Activated CD8-positive, alpha-beta memory T cell treated with anti-CD3 and anti-CD28 coated beads, Interleukin-2, amount 10 ng/mL, durations not matched to agents 7 days and 5 days (primary cell): ENCODE measurements around the gene LRRC28. TPM values are rescaled to one million over a fixed set of nuclear protein-coding genes. Genes with fewer than 3 reads are reported as not detected.
"Not testable (repeated sequence)": the region's sequence is repeated elsewhere in the genome, so short reads cannot be mapped to it uniquely, and the experiment has no call there.

ENCODE experiments used
- ATAC-seq: fragments of 150-1000 bp; cut with Tn5 transposase; one replicate; pipeline ENCODE4 v1.10.0; 2021; ENCODE audit warnings: moderate library complexity
- CTCF ChIA-PET: fragments of 350-600 bp; sonication (Branson Sonifier 250); formaldehyde crosslinking; loops from one replicate; lab custom pipeline; 2021; ENCODE audit warnings: antibody characterized with exemption; lab: Charles Lee
- DNase-seq: peaks from one replicate; pipeline ENCODE4 v3.0.0-alpha.2; 2020
- H3K27ac Mint-ChIP-seq: one replicate; pipeline ENCODE4 v1.8.0; 2021; ENCODE audit warnings: mild to moderate bottlenecking, mixed read lengths
- H3K27me3 Mint-ChIP-seq: one replicate; pipeline ENCODE4 v1.8.0; 2021; ENCODE audit warnings: mixed read lengths
- H3K36me3 Mint-ChIP-seq: one replicate; pipeline ENCODE4 v1.8.0; 2021; ENCODE audit warnings: mild to moderate bottlenecking, mixed read lengths
- H3K4me1 Mint-ChIP-seq: one replicate; pipeline ENCODE4 v1.8.0; 2021; ENCODE audit warnings: mixed read lengths
- H3K4me3 Mint-ChIP-seq: one replicate; pipeline ENCODE4 v1.8.0; 2021; ENCODE audit warnings: mild to moderate bottlenecking, moderate library complexity, mixed read lengths
- H3K9me3 Mint-ChIP-seq: one replicate; pipeline ENCODE4 v1.8.0; 2022; ENCODE audit warnings: low read depth, mixed read lengths
- total RNA-seq, 2 experiments: library from RNA; stranded (reverse); gene quantifications; one replicate each; pipeline ENCODE4 v1.2.3, GENCODE V29; 2021

LRRC28 gene
- total RNA-seq, 2 experiments from 2014 or later, result 21.2 to 21.7 TPM

DNA sequence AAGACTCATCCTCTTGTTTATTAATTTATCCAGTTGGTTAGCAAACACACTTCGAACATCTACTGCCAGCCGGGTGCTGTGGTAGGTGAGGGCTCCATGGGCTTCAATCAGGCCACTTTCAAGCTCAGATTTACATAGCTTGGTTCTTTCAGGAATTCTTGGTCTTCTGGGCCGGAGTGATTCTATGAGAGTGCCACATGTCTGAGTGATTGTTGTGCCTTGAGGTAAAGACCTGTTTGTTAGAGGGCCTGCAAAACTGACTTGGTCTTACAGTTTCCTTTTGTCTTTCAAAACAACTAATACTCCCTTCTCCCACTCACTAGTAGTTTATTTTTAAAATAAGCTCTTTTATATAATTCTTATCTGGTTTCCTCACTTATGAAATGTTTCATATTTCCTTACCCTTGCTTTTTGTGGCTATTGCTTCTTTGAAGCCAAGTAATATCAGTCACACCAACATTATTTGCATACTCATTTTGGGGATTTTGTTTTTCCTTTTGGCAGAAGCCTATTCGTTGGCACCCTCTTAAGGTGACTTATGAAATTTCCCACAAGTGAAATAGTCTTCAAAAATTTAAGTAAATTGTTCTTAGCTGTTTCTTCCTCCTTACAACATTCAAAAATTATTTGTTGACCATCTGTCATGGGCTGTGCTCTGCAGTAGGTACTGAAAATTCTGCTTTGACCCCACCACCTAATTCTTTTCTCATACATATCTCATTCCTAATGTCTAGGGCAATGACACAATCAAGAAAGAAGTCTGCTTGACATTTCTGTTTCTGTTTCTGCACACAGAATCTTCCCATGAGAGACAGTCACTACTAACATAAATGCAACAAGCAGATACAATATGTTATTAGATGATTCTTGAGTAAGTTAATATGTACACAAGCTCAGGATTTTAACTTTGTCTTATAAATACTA is 120.2 kb downstream of the LRRC28 start:
- DNase-seq (no peak), ATAC-seq (no peak)
- H3K4me3 Mint-ChIP-seq, result no peak overlapping the region
- CTCF ChIA-PET, result interaction anchor here (1.0 to 1.6 kb wide), 5 partner anchors 11 to 330 kb away, joined by 3 to 5 read pairs (median 3); no protein-coding TSS in a partner anchor
- H3K36me3 Mint-ChIP-seq, result peaks cover 41% of the 10 kb centered on the region
- no peaks in the 10 kb centered on the region for H3K27me3 Mint-ChIP-seq
- H3K9me3 Mint-ChIP-seq, result peaks cover 9% of the 10 kb centered on the region
- H3K4me1 Mint-ChIP-seq, result peaks cover 20% of the 10 kb centered on the region
- peak overlapping the region; percentile 22 for H3K27ac Mint-ChIP-seq

DNA sequence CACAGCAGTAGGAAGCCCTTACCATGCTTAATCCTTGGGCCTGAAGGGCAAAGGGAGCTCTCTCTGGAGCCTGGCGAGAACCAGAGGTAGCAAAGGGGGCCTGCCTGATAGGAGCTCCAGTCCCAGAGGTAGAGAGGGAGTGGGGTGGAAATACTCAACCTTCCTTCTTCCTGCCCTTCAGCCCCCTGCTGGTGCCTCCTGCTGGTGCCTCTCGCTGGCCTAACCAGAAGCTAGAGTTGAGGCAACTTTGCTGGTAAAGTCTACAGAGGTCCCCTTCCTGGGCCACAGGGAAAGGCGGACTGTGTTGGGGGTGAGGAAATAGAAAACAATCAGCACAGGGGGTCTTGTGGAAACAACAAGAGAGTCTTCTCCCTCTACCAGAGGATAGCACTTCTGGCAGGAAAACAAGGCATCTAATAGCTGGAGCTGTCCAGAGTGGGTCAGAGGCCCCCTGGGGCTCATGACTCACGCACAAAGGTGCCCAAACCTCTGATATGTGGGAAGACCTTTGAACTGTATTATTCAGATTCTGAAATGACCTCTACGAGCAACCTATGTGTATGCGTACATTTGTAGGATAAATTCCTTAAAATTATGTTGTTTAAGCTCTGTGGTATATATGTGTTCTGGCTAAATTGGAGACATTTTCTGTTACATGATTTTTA is 133.9 kb downstream of the LRRC28 start:
- Mint-ChIP-seq H3K9me3 (peaks cover 2% of the 10 kb centered on the region), H3K27me3 (no peaks in the 10 kb centered on the region), H3K27ac (no peak overlapping the region), H3K4me1 (peaks cover 5% of the 10 kb centered on the region), H3K36me3 (peaks cover 17% of the 10 kb centered on the region), H3K4me3 (no peak overlapping the region)
- ATAC-seq (no peak), DNase-seq (no peak)
- CTCF ChIA-PET, result interaction anchor here (1.1 kb wide), 2 partner anchors 13 to 1255 kb away, joined by 4 to 5 read pairs; no protein-coding TSS in a partner anchor

DNA sequence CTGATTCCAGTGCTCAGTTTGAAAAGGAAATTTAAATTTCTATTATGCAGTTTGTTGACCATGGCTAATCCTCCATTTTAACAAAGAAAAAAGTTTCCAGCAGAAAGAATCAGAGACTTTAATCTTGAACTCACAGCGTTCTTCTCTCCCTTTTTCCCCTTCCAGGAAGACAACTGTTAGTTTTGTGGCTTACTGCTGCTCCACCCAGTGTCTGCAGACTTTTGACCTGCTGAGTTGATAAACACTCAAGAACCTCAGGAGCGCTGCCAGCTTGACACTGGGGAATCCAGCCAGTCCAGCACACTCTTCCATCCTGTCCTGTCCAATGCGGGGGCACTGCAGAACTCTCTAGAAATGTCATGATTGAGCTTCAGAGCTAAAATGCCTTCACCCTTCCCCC is 134.6 kb downstream of the LRRC28 start:
- H3K27me3 Mint-ChIP-seq, result no peaks in the 10 kb centered on the region
- H3K36me3 Mint-ChIP-seq, result peaks cover 17% of the 10 kb centered on the region
- peaks cover 5% of the 10 kb centered on the region for H3K4me1 Mint-ChIP-seq
- no peak overlapping the region for H3K27ac Mint-ChIP-seq
- peaks cover 2% of the 10 kb centered on the region for H3K9me3 Mint-ChIP-seq
- CTCF ChIA-PET, result interaction anchor here (1.1 kb wide), 1 partner anchor 1254 kb away, joined by 5 read pairs; no protein-coding TSS in a partner anchor
- no peak for ATAC-seq
- no peak overlapping the region for H3K4me3 Mint-ChIP-seq
- DNase-seq, result no peak

DNA sequence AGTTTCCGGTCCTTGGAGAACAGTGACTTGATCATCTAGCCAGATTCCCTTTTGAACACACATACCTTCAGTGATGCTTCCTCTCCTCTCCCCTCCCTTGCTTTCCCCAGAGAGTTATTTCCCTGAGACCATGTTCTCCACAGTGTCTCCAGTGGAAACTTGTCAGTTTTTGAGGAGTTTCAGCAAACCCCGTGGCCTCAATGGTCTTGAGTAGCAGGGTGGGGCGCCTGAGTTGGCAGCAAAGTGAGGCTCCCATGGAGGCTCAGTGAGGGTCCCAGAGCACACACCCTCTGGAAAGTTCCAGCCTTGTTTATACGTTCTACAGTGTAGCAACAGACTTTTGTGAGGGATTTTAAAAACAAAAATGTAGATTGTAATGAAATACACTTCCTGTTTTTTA is 135.1 kb downstream of the LRRC28 start:
- CTCF ChIA-PET, result no interaction called here
- Mint-ChIP-seq H3K4me1 (peaks cover 5% of the 10 kb centered on the region), H3K27me3 (no peaks in the 10 kb centered on the region), H3K9me3 (no peaks in the 10 kb centered on the region), H3K27ac (no peak overlapping the region), H3K36me3 (peaks cover 16% of the 10 kb centered on the region), H3K4me3 (no peak overlapping the region)
- no peak for ATAC-seq
- no peak for DNase-seq

- Mint-ChIP-seq H3K27me3 (no peaks in the 10 kb centered on the region), H3K4me3 (no peak overlapping the region), H3K4me1 (peaks cover 5% of the 10 kb centered on the region), H3K36me3 (peaks cover 15% of the 10 kb centered on the region), H3K9me3 (peaks cover 5% of the 10 kb centered on the region), H3K27ac (no peak overlapping the region)
- ATAC-seq (no peak), DNase-seq (no peak)
- CTCF ChIA-PET, result no interaction called here
Measured at GRCh38 chr15:99387421-99388168, 136.3 kb downstream of the LRRC28 start.

DNA sequence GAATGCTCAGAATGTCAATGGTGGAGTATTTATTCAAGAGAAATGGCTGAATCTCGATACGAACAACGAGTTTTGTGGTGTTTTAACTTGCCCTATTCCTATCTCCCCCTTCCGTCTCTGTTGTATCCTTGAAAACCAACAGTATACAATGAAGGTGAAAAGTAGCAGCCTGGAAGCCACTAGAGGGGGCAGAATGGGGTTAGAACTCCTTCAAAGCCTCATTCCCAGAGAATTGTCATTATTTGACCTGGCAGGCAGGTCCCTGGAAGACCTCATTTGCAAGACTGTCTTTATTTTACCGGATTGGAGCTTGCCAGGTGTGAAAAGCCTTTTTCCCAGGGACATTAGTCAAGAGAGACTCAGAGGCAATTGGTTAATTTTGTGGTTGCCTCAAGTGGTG is 139.4 kb downstream of the LRRC28 start:
- peaks cover 7% of the 10 kb centered on the region for H3K27me3 Mint-ChIP-seq
- DNase-seq (peak; percentile 3), ATAC-seq (no peak)
- peaks cover 5% of the 10 kb centered on the region for H3K9me3 Mint-ChIP-seq
- no peak overlapping the region for H3K4me3 Mint-ChIP-seq
- peaks cover 12% of the 10 kb centered on the region for H3K36me3 Mint-ChIP-seq
- H3K27ac Mint-ChIP-seq, result no peak overlapping the region
- CTCF ChIA-PET, result no interaction called here
- H3K4me1 Mint-ChIP-seq, result peaks cover 12% of the 10 kb centered on the region

DNA sequence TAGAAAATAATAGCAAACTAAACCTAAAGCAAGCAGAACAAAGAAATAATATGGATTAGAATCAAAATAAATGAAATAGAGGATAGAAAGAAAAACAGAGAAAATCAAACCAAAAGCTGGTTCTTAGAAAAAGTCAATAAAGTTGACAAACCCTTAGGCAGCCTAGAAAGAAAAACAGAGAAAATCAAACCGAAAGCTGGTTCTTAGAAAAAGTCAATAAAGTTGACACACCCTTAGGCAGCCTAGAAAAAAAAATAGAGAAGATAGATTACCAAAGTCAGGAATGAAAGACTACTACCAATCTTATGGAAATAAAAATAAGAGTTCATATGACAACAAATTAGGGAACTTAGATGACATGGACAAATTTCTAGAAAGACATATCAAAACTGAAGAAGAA is 142.4 kb downstream of the LRRC28 start:
- H3K27ac Mint-ChIP-seq, result no peak overlapping the region
- H3K4me1 Mint-ChIP-seq, result peaks cover 7% of the 10 kb centered on the region
- peaks cover 5% of the 10 kb centered on the region for H3K9me3 Mint-ChIP-seq
- no peak for ATAC-seq
- DNase-seq, result no peak
- CTCF ChIA-PET, result no interaction called here
- no peak overlapping the region for H3K4me3 Mint-ChIP-seq
- peaks cover 4% of the 10 kb centered on the region for H3K36me3 Mint-ChIP-seq
- H3K27me3 Mint-ChIP-seq, result peaks cover 13% of the 10 kb centered on the region

DNA sequence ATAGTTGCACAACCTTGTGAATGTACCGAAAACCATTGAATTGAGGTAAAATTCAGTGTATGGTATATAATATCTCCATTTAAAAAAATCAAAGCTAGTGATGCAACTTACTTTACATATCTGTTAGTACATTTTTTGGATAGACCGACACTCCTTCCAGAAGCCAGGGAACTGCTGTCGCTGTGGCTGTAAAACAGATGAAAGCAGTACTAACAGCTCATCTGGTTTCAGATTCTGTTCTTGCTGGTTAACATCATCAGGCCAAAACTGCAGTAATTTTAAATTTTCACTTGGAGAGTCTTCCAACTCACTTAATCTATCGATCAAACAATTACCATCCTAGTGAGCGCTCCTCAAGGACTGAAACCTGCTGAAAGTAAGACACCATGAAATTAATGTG is 145.1 kb downstream of the LRRC28 start:
- no peak for ATAC-seq
- peaks cover 7% of the 10 kb centered on the region for H3K4me1 Mint-ChIP-seq
- peaks cover 15% of the 10 kb centered on the region for H3K27me3 Mint-ChIP-seq
- no peak overlapping the region for H3K27ac Mint-ChIP-seq
- DNase-seq, result no peak
- CTCF ChIA-PET, result no interaction called here
- H3K9me3 Mint-ChIP-seq, result peaks cover 5% of the 10 kb centered on the region
- H3K36me3 Mint-ChIP-seq, result peaks cover 4% of the 10 kb centered on the region
- H3K4me3 Mint-ChIP-seq, result no peak overlapping the region

DNA sequence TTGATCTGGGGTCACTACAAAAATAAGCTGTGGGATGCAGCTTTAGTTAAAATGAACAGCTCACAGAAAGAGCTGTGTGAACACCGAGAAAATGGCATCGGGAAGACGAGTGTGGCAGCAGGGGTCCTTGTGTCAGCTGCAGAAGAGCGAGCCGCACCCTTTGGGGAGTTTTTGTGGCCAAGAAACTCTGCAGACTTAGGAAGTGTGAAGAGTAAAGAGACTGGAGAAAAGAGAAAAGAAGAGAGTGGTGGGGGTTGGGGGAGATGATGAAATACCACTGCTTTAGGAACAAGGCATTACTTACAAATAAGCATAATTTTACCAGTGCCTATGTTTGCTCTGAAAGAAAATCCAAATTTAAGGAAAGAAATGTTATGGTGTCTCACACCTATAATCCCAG is 147.8 kb downstream of the LRRC28 start:
- H3K27me3 Mint-ChIP-seq, result peaks cover 9% of the 10 kb centered on the region

DNA sequence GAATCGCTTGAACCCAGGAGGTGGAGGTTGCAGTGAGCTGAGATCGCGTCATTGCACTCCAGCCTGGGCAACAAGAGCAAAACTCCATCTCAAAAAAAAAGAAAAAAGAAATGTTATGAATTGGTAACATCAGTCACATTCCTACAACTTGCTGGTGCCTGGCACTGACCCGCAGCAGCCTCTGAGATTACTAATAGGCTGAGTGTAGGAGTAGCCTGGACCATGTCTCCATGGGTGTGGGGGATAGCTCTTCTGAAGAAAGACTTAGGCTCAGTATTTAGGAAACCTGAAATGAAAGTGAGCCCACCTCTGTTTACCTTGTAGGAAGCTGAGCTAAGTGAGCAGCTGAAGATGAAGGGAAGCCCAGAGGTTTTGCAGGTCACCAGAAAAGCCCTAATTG is 148.3 kb downstream of the LRRC28 start:
- no peaks in the 10 kb centered on the region for H3K36me3 Mint-ChIP-seq

More for the DNA sequence above, 147.8 kb downstream of the LRRC28 start:
- CTCF ChIA-PET, result no interaction called here
- no peaks in the 10 kb centered on the region for H3K36me3 Mint-ChIP-seq
- H3K9me3 Mint-ChIP-seq, result no peaks in the 10 kb centered on the region
- no peak overlapping the region for H3K4me3 Mint-ChIP-seq
- no peak overlapping the region for H3K27ac Mint-ChIP-seq
- H3K4me1 Mint-ChIP-seq, result no peaks in the 10 kb centered on the region
- ATAC-seq (no peak), DNase-seq (no peak)

GRCh38 chr15:99401216-99401615 is 149.9 kb downstream of the LRRC28 start:
- H3K27ac Mint-ChIP-seq, H3K9me3 Mint-ChIP-seq, CTCF ChIA-PET, H3K4me3 Mint-ChIP-seq, H3K27me3 Mint-ChIP-seq, H3K4me1 Mint-ChIP-seq, ATAC-seq, H3K36me3 Mint-ChIP-seq: not testable (repeated sequence)
- DNase-seq, result peak; percentile 5

More for the DNA sequence above, 148.3 kb downstream of the LRRC28 start:
- CTCF ChIA-PET, result no interaction called here
- ATAC-seq (no peak), DNase-seq (no peak)
- Mint-ChIP-seq H3K27ac (no peak overlapping the region), H3K4me3 (no peak overlapping the region), H3K4me1 (no peaks in the 10 kb centered on the region), H3K9me3 (no peaks in the 10 kb centered on the region), H3K27me3 (peaks cover 9% of the 10 kb centered on the region)

- no peaks in the 10 kb centered on the region for H3K36me3 Mint-ChIP-seq
- no peak overlapping the region for H3K4me3 Mint-ChIP-seq
- no peaks in the 10 kb centered on the region for H3K9me3 Mint-ChIP-seq
- no peak overlapping the region for H3K27ac Mint-ChIP-seq
- CTCF ChIA-PET, result no interaction called here
- DNase-seq, result peak; percentile 36
- peaks cover 2% of the 10 kb centered on the region for H3K27me3 Mint-ChIP-seq
- H3K4me1 Mint-ChIP-seq, result no peaks in the 10 kb centered on the region
- ATAC-seq, result no peak
Measured at GRCh38 chr15:99402014-99402729, 150.9 kb downstream of the LRRC28 start.

DNA sequence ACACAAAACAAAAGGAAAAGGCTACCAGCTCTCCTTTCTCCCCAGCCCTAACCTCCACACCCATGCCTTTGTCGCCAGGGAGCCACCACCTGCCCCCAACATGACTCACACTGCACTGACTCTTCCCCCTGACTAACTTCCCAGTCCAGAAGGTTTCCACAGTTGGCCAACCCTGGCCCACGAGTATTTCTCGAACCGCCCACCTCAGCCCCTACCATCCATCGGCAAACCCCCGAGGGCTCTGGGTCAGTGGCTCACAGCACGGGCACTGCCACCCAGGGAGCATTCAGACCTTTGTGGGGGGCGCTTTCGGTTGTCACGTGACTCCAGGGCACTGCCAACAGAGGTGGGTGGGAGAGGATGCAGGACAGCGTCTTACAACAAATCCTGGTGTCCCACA is 152.3 kb downstream of the LRRC28 start:
- Mint-ChIP-seq H3K27ac (no peak overlapping the region), H3K4me1 (peaks cover 5% of the 10 kb centered on the region), H3K9me3 (no peaks in the 10 kb centered on the region), H3K36me3 (no peaks in the 10 kb centered on the region), H3K4me3 (no peak overlapping the region), H3K27me3 (peaks cover 2% of the 10 kb centered on the region)
- CTCF ChIA-PET, result no interaction called here
- DNase-seq (peak; percentile 35), ATAC-seq (no peak)
